ENCODE measurements around the gene NUP210.

DNA sequence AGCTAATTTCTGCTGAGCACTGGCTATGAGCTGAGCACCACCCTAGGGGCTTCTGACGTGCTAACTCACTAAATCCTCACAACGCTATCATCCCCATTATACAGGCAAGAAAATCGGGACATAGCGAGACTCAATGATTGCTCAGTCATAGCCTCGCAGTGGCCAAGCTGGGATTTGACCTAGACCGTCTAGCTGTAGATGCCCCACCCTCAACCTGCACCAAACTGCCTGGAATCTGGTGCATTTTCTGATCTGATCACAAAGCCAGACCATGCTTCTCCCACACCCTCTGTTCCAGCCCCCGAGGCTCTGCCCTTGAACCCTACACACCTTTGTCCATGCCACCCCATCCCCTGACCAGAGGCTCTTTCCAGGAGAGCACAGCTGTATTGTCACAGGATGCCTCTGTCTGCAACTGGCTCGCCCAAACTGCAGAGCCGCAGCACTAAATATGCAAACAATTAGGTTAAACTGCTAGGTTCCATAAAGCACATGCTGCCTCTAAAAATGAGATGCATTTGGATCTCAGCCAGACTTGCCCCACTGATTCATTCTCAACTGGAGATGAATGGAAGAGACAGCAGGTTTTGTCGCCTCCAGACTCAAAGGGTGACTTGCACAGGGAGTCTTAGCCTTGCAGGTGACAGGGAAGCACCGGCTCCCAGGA is 95.2 kb downstream of the NUP210 start:
- TF ChIP-seq SUZ12 (IDR thresholded peaks at IDR 0.05; ENCODE audit: extremely low read depth, insufficient read depth, insufficient read length), result no peak
- TF ChIP-seq ZNF274 (IDR thresholded peaks at IDR 0.05; ENCODE audit: low read depth, low read length), result no peak
- no peak for TF ChIP-seq YY1 (IDR thresholded peaks at IDR 0.05; ENCODE audit: insufficient read depth, insufficient read length)
